Superior temporal gyrus (tissue), 1 donor: ENCODE data around the gene BCL6.

Source experiments
- DNase-seq: peaks from one replicate; pipeline ENCODE4 v3.0.0-alpha.2; 2016; ENCODE audit errors: extremely low spot score

BCL6 gene

GRCh38 chr3:187739094-187739560 lies 6.1 kb downstream of the BCL6 start:
- no peak for DNase-seq

- peak; percentile 95 for DNase-seq
Observed at GRCh38 chr3:187738331-187739093, 6.8 kb downstream of the BCL6 start.

- peak; percentile 63 for DNase-seq
Observed at GRCh38 chr3:187738071-187738330, 7.3 kb downstream of the BCL6 start.

GRCh38 chr3:187737368-187738070 lies 7.7 kb downstream of the BCL6 start:
- DNase-seq = peak; percentile 40

- no peak for DNase-seq
Observed at GRCh38 chr3:187737006-187737367, 8.3 kb downstream of the BCL6 start.

GRCh38 chr3:187736418-187736871 lies 8.8 kb downstream of the BCL6 start:
- no peak for DNase-seq

- DNase-seq = no peak
Observed at GRCh38 chr3:187735837-187736236, 9.4 kb downstream of the BCL6 start.

GRCh38 chr3:187735383-187735782 lies 9.9 kb downstream of the BCL6 start:
- peak; percentile 27 for DNase-seq

- no peak for DNase-seq
Observed at GRCh38 chr3:187734841-187735240, 10.4 kb downstream of the BCL6 start.

- DNase-seq = no peak
Observed at GRCh38 chr3:187733371-187733770, 11.9 kb downstream of the BCL6 start.

- DNase-seq = no peak
Observed at GRCh38 chr3:187729598-187729997, 15.7 kb downstream of the BCL6 start.

GRCh38 chr3:187728940-187729583 lies 16.2 kb downstream of the BCL6 start:
- DNase-seq = no peak

- DNase-seq = no peak
Observed at GRCh38 chr3:187728248-187728647, 17.0 kb downstream of the BCL6 start.

- DNase-seq = no peak
Observed at GRCh38 chr3:187726564-187726963, 18.7 kb downstream of the BCL6 start.

GRCh38 chr3:187725653-187726370 lies 19.5 kb downstream of the BCL6 start:
- DNase-seq = no peak

- DNase-seq = no peak
Observed at GRCh38 chr3:187725224-187725623, 20.0 kb downstream of the BCL6 start.

- DNase-seq = no peak
Observed at GRCh38 chr3:187722206-187722612, 23.1 kb downstream of the BCL6 start.

GRCh38 chr3:187721055-187721454 lies 24.2 kb downstream of the BCL6 start:
- no peak for DNase-seq

GRCh38 chr3:187720337-187720670 lies 25.0 kb downstream of the BCL6 start:
- no peak for DNase-seq

GRCh38 chr3:187719628-187720336 lies 25.5 kb downstream of the BCL6 start:
- DNase-seq = no peak

GRCh38 chr3:187718802-187719201 lies 26.5 kb downstream of the BCL6 start:
- no peak for DNase-seq

GRCh38 chr3:187717572-187717971 lies 27.7 kb downstream of the BCL6 start:
- DNase-seq = no peak
